ENCODE measurements around the gene CENPH.
"Not testable (repeated sequence)": the region's sequence is repeated elsewhere in the genome, so short reads cannot be mapped to it uniquely, and the experiment has no call there.

Gene CENPH, protein sequence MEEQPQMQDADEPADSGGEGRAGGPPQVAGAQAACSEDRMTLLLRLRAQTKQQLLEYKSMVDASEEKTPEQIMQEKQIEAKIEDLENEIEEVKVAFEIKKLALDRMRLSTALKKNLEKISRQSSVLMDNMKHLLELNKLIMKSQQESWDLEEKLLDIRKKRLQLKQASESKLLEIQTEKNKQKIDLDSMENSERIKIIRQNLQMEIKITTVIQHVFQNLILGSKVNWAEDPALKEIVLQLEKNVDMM

DNA sequence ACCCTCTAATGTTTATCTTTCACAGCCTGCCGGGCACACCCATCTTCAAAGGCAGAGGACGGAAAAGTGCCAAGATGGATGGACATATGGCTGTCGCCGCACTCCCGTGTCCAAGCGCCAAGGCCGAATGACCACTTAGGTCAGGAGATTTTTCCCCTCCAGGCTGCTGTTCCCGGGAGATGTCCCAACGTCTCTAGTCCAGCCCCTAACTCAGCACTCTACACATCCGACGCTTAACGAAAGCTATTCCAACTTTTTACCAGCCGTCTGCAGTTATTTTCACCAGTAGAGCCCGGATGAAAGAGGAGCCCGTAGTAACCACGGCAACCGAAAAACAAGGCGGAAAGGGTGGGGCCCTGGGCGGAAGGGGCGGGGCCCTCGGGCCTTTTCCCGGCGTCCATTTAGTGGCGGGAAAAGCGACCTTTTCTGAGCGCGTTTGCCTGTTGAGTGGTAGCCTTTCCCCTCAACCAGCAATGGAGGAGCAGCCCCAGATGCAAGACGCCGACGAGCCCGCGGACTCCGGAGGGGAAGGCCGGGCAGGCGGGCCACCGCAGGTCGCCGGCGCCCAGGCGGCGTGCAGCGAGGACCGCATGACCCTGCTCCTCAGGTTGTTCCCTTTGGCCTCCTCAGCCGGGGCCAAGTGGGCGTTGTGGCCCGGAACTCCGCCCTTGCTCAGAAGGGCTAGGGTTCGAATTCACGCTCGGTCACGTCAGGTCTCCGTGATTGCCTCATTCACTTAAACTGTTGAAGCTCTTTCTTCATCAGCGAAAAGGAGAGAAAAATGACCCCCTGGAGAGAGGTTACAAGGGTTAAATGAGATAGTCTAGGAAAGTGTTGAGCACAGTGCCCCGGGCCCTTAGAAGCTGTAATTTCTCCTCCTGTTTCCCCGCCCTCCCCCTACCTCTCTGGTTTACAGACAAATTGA, at the start of gene CENPH:
Gene CENPH, plus strand, starts transcription at position 422 of the 925 bp plus-strand sequence. Its CDS starts 52 bp downstream, at position 474.
- DNase-seq (ENCODE audit: low read depth): peak; percentile 83

- DNase-seq (ENCODE audit: low read depth): not testable (repeated sequence)
Measured at GRCh38 chr5:69140239-69140638, 49.1 kb upstream of the CENPH start.

DNA sequence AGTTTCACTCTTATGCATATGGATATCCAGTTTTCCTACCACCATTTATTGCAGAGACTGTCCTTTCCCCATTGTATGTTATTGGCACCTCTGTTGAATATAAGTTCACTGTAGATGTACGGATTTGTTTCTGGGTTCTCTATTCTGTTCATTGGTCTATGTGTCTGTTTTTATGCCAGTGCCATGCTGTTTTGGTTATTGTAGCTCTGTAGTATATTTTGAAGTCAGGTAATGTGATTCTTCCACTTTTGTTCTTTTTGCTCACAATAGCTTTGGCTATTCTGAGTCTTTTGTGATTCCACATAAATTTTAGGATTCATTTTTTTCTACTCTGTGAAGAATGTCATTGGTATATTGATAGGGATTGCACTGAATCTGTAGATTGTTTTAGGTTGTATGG, 48.6 kb upstream of the CENPH start:
- no peak for DNase-seq (ENCODE audit: low read depth)

DNA sequence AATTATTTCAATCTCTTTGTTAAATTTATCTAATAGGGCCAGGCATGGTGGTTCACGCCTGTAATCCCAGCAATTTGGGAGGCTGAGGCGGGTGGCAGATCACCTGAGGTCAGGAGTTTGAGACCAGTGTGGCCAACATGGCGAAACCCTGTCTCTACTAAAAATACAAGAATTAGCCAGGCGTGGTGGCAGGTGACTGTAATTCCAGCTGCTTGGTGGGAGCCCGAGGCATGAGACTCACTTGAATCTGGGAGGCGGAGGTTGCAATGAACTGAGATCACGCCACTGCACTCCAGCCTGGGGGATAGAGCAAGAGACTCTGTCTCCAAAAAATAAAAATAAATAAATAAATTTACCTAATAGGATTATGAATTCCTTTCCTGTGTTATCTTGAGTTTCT, 40.8 kb upstream of the CENPH start:
- DNase-seq (ENCODE audit: low read depth): not testable (repeated sequence)

DNA sequence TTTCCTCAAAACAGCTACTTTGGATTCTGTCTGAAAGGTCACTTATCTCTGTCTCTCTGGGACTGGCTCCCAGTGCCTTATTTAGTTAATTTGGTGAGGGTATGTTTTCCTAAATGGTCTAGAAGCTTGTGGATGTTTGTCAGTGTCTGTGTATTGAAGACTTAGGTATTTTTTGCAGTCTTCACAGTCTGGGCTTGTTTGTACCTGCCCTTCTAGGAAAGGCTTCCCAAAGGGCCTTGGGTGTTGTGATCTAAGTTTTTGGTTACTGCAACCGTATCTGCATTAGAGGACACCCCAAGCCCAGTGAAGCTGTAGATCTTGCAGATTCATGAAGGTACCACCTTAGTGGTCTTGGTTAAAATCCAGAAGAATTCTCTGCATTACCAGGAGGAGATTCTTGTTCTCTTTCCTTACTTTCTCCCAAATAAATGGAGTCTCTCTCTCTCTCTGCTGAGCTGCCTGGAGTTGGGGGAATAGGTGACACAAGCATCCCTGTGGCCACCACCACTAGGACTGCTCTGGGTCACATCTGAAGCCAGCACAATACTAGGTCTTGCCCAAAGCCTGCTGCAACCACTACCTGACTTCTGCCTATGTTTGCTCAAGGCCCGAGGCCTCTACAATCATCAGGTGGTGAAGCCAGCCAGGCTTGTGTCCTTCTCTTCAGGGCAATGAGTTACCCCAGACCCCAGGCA, 40.3 kb upstream of the CENPH start:
- DNase-seq (ENCODE audit: low read depth): no peak

DNA sequence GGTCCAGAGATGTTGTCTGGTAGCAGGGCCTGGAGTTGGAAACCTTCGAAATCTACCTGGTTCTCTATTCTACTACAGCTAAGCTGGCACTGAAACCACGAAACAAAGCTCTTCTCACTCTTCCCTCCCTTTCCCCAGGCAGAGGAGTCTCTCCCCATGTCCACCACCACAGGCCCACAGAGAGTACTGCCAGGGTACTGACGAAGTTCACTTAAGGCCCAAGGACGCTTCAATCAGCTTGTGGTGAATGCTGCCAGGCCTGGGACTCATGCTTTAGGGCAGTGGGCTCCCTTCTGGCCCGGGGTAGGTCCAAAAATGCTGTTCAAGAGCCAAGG, 39.7 kb upstream of the CENPH start:
- DNase-seq (ENCODE audit: low read depth): no peak

GRCh38 chr5:69152731-69153130, 36.7 kb upstream of the CENPH start:
- no peak for DNase-seq (ENCODE audit: low read depth)

DNA sequence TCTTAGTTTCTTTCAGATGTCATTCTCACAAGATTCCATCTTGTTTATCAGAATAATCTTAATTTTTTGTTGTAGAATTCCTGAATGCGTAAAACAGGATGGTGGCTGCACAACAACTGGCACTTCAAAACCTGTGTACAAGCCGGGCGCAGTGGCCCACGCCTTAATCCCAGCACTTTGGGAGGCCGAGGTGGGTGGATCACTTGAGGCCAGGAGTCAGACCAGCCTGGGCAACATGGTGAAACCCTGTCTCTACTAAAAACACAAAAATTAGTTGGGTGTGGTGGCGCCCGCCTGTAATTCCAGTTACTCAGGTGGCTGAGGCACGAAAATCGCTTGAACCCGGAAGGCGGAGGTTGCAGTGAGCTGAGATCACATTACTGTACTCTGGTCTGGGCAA, 32.9 kb upstream of the CENPH start:
- no peak for DNase-seq (ENCODE audit: low read depth)

DNA sequence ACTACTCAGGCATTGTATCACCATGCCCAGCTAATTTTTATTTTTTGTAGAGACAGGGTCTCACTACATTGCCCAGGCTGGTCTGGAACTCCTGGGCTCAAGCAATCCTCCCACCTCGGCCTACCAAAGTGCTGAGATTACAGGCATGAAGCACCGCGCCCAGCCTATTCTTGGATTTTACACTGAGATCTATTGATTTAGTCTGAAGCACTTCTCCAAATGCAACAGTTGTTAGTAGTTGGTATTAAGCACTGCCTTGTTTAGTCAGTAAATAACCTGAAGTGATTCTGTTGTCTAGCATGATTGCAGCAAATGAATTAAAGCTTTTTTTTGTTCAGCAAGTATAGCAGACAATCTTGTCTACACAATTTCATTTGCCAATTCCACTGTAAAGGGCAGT, 31.3 kb upstream of the CENPH start:
- no peak for DNase-seq (ENCODE audit: low read depth)

- no peak for DNase-seq (ENCODE audit: low read depth)
Measured at GRCh38 chr5:69160651-69161050, 28.7 kb upstream of the CENPH start.

- DNase-seq (ENCODE audit: low read depth): peak; percentile 89
Measured at GRCh38 chr5:69166686-69167492, 22.5 kb upstream of the CENPH start, which contains the start of gene CCNB1. CCNB1 (plus strand) TSS chr5:69167150; CDS start chr5:69167263, 113 bp downstream.

GRCh38 chr5:69167493-69167855, 21.9 kb upstream of the CENPH start:
- no peak for DNase-seq (ENCODE audit: low read depth)

DNA sequence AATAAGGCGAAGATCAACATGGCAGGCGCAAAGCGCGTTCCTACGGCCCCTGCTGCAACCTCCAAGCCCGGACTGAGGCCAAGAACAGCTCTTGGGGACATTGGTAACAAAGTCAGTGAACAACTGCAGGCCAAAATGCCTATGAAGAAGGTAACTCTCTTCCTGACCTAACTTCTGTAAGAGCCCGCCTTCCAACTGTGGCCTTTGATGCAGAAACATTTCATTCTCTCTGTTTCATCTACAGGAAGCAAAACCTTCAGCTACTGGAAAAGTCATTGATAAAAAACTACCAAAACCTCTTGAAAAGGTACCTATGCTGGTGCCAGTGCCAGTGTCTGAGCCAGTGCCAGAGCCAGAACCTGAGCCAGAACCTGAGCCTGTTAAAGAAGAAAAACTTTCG, 21.5 kb upstream of the CENPH start:
- DNase-seq (ENCODE audit: low read depth): no peak

- no peak for DNase-seq (ENCODE audit: low read depth)
Measured at GRCh38 chr5:69170495-69170894, 18.9 kb upstream of the CENPH start.

- DNase-seq (ENCODE audit: low read depth): no peak
Measured at GRCh38 chr5:69170969-69171368, 18.4 kb upstream of the CENPH start.

- not testable (repeated sequence) for DNase-seq (ENCODE audit: low read depth)
Measured at GRCh38 chr5:69181659-69182293, 7.6 kb upstream of the CENPH start.

DNA sequence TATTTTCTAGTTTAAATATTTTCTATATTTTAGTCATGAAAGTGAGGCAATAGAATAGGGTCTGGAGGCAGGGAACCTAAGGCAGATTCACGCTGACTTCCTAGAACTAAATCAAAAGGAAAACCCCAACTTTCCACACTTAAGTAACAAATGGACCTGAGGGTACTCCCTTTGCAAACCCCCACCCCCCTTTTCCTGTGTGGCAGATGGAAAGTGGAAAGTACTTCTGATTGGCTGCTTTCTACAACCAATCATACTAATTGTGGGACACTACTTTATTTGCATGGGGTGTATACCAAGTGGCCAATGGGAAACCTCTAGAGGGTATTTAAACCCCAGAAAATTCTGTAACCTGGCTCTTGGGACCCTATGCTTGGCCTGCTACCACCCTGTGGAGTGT, 4.8 kb upstream of the CENPH start:
- DNase-seq (ENCODE audit: low read depth): no peak

DNA sequence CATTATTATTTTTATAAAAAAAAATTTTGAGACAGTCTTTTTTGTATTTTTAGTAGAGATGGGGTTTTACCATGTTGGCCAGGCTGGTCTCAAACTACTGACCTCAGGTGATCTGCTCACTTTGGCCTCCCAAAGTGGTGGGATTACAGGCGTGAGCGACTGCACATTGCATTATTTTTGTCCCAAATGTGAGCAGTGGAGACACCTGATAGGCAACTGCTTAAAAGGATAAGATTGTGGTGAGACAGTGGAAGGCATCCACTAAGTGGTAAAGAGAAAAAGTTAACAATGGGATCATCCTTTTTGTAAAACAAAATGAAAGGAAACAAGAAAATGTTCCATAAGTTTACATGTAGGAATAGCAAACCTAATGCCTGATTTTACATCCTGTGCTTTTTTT, 2.0 kb upstream of the CENPH start:
- no peak for DNase-seq (ENCODE audit: low read depth)

- DNase-seq (ENCODE audit: low read depth): no peak
Measured at GRCh38 chr5:69188811-69189161, 597 bp upstream of the CENPH start.

- no peak for DNase-seq (ENCODE audit: low read depth)
Measured at GRCh38 chr5:69202497-69202896, 13.1 kb downstream of the CENPH start.

- peak; percentile 23 for DNase-seq (ENCODE audit: low read depth)
Measured at GRCh38 chr5:69206528-69207190, 17.3 kb downstream of the CENPH start.
